Measurements from ENCODE around the gene NEFH. TPM values are rescaled to one million over a fixed set of nuclear protein-coding genes. Genes with fewer than 3 reads are reported as not detected.

The NEFH gene
- total and polyA plus RNA-seq, 2 donors (not counting 1 experiment from before 2014, with no cell fraction given), result 0.04 to 0.10 TPM

GRCh38 chr22:29484642-29485041 lies 4.6 kb downstream of the NEFH start:
- Mint-ChIP-seq H3K4me3 (no peak overlapping the region), H3K27me3 (peaks cover 18% of the 10 kb centered on the region), H3K9me3 (ENCODE audit: insufficient read depth) (no peaks in the 10 kb centered on the region), H3K27ac (no peak overlapping the region), H3K4me1 (peaks cover 22% of the 10 kb centered on the region)
- ATAC-seq (ENCODE audit: low read depth), result no peak
- Histone ChIP-seq H3K27me3 (replicated peaks in 1 of 4; ENCODE audit: control extremely low read depth in 1 of 4, control insufficient read depth in 3 of 4, insufficient read depth in 4 of 4, low read length in 3 of 4) (peaks cover 0 to 38% (median 24%) of the 10 kb centered on the region in 4 experiments), H3K4me1 (ENCODE audit: control insufficient read depth in 2 of 2, insufficient read depth in 2 of 2, low read length in 2 of 2) (peaks cover 27 to 31% of the 10 kb centered on the region in 2 donors), H3K9ac (ENCODE audit: low read length) (no peak overlapping the region), H3K9me3 (ENCODE audit: control extremely low read depth in 1 of 3, control insufficient read depth in 2 of 3, insufficient read depth in 1 of 3, low read length in 2 of 3) (peaks cover 0 to 21% (median 0%) of the 10 kb centered on the region in 3 donors), H2AFZ (ENCODE audit: insufficient read depth, low read depth, low read length, poor library complexity, severe bottlenecking) (no peak overlapping the region), H3K36me3 (replicated peaks in 1 of 2; ENCODE audit: control extremely low read depth in 1 of 2, control insufficient read depth in 1 of 2, extremely low read depth in 1 of 2, insufficient read depth in 2 of 2, low read length in 1 of 2) (no peaks in the 10 kb centered on the region), H3K79me2 (ENCODE audit: control insufficient read depth, insufficient read depth, low read length) (no peaks in the 10 kb centered on the region), H3K4me3 (ENCODE audit: control extremely low read depth in 1 of 5, extremely low read depth in 1 of 5, insufficient read depth in 1 of 5, low read depth in 2 of 5, low read length in 4 of 5) (no peak overlapping the region), H4K20me1 (ENCODE audit: control insufficient read depth, insufficient read depth, low read length, poor library complexity, severe bottlenecking) (no peaks in the 10 kb centered on the region), H3K27ac (ENCODE audit: low read length in 2 of 2) (no peak overlapping the region), H3K4me2 (replicated peaks; ENCODE audit: low read depth, low read length, poor library complexity, severe bottlenecking) (no peak overlapping the region)
- intact Hi-C loops (cut with micrococcal nuclease), result no loop called here
- ChIA-PET POLR2A (interaction anchor here (1.0 kb wide), 1 partner anchor 9 kb away, joined by 3 read pairs; no protein-coding TSS in a partner anchor), CTCF (no interaction called here)
- 83% methylated on average over 2 of the region's 3 CpGs for WGBS (ENCODE audit: insufficient coverage)
- TF ChIP-seq CTCF (IDR thresholded peaks at IDR 0.05) (no peak), EZH2 (IDR thresholded peaks at IDR 0.05; ENCODE audit: borderline replicate concordance, insufficient read depth, low read depth, low read length, poor library complexity, severe bottlenecking) (no peak)
- no peak for DNase-seq

DNA sequence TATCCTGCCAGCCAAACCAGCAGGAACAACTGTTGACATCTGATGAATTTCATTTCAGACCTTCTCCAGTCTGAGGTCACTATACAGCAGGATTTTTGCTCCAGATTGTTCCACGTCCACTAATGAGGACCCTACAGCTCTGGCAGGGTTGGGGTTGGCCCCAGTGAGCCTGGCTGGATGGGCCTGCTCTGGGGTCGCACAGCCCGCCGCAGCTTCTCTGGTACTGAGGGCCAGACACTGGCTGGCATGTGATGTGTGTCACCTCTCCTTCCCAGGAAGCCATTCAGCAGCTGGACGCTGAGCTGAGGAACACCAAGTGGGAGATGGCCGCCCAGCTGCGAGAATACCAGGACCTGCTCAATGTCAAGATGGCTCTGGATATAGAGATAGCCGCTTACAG lies 5.4 kb downstream of the NEFH start:
- TF ChIP-seq EZH2 (IDR thresholded peaks at IDR 0.05; ENCODE audit: borderline replicate concordance, insufficient read depth, low read depth, low read length, poor library complexity, severe bottlenecking) (no peak), CTCF (IDR thresholded peaks at IDR 0.05) (no peak)
- no peak for ATAC-seq (ENCODE audit: low read depth)
- peaks cover 28% of the 10 kb centered on the region for H3K4me1 Mint-ChIP-seq
- peaks cover 16% of the 10 kb centered on the region for H3K27me3 Mint-ChIP-seq
- H3K27ac Mint-ChIP-seq, result no peak overlapping the region
- H4K20me1 ChIP-seq (ENCODE audit: control insufficient read depth, insufficient read depth, low read length, poor library complexity, severe bottlenecking), result no peaks in the 10 kb centered on the region
- ChIA-PET POLR2A (interaction anchor here (0.6 kb wide), 1 partner anchor 1821 kb away, joined by 6 read pairs; no protein-coding TSS in a partner anchor), CTCF (no interaction called here)
- no peak overlapping the region for H2AFZ ChIP-seq (ENCODE audit: insufficient read depth, low read depth, low read length, poor library complexity, severe bottlenecking)
- peaks cover 0 to 16% (median 0%) of the 10 kb centered on the region in 3 donors for H3K9me3 ChIP-seq (ENCODE audit: control extremely low read depth in 1 of 3, control insufficient read depth in 2 of 3, insufficient read depth in 1 of 3, low read length in 2 of 3)
- 98% methylated on average over 8 of the region's 8 CpGs for WGBS (ENCODE audit: insufficient coverage)
- intact Hi-C loops (cut with micrococcal nuclease), result no loop called here
- H3K36me3 ChIP-seq (replicated peaks in 1 of 2; ENCODE audit: control extremely low read depth in 1 of 2, control insufficient read depth in 1 of 2, extremely low read depth in 1 of 2, insufficient read depth in 2 of 2, low read length in 1 of 2), result no peaks in the 10 kb centered on the region
- no peak overlapping the region for H3K9ac ChIP-seq (ENCODE audit: low read length)
- peaks cover 27 to 30% of the 10 kb centered on the region in 2 donors for H3K4me1 ChIP-seq (ENCODE audit: control insufficient read depth in 2 of 2, insufficient read depth in 2 of 2, low read length in 2 of 2)
- H3K9me3 Mint-ChIP-seq (ENCODE audit: insufficient read depth), result no peaks in the 10 kb centered on the region
- H3K27me3 ChIP-seq (replicated peaks in 1 of 4; ENCODE audit: control extremely low read depth in 1 of 4, control insufficient read depth in 3 of 4, insufficient read depth in 4 of 4, low read length in 3 of 4), result peaks cover 0 to 30% (median 19%) of the 10 kb centered on the region in 4 experiments
- DNase-seq, result no peak
- H3K79me2 ChIP-seq (ENCODE audit: control insufficient read depth, insufficient read depth, low read length), result no peaks in the 10 kb centered on the region
- H3K4me2 ChIP-seq (replicated peaks; ENCODE audit: low read depth, low read length, poor library complexity, severe bottlenecking), result no peak overlapping the region
- H3K4me3 ChIP-seq (ENCODE audit: control extremely low read depth in 1 of 5, extremely low read depth in 1 of 5, insufficient read depth in 1 of 5, low read depth in 2 of 5, low read length in 4 of 5), result no peak overlapping the region
- H3K27ac ChIP-seq (ENCODE audit: low read length in 2 of 2), result no peak overlapping the region
- no peak overlapping the region for H3K4me3 Mint-ChIP-seq
